DMS79 (cell line): ENCODE data around the gene LINC00305.
A peak's percentile ranks its signal among the peaks of the same experiment; 100 is the strongest.

Source experiments
- DNase-seq: peaks from one replicate; lab custom pipeline; 2025; lab: John Stamatoyannopoulos, UW

LINC00305 gene

DNA sequence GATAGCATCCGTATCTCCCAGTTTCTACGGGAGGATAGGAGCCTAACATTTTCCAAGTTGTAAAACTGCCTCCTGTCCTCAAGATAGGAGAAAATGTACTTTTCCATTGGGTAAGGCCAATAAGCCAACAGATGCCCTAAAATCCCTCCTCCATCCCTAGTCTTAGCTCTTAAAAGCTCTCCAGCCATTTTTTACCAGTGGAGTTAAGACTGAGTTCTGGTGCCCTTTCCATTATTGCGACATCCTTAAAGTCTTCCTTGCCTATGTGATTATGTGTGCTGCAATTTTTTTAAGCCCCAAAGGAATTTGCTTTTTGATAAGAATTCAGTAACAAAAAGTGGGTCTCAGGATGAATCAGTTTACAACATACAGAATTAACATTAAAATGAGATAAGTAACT is 33.0 kb downstream of the LINC00305 start:
- DNase-seq: no peak

- no peak for DNase-seq
Measured at GRCh38 chr18:64111950-64112349, 36.9 kb downstream of the LINC00305 start.

GRCh38 chr18:64110692-64111480 is 38.0 kb downstream of the LINC00305 start:
- peak; percentile 90 for DNase-seq

DNA sequence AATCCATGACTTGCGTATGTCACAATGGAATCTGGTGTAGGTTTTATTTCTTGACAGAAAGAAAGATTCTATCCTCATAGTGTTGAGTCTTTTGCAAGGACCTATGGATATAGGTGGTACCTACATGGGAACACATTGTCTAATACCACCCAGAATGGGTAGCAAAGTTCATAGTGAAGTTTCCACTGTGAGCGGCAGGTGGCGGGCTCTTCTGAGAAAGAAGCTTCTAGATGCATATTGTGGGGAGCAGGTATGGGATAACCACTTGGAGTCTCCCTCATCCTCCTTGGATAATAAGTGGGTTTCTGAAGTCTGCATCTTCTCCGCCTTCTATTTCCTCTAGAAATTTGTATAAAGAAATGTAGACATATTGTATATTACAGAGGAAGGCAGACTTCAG is 44.9 kb downstream of the LINC00305 start:
- no peak for DNase-seq

DNA sequence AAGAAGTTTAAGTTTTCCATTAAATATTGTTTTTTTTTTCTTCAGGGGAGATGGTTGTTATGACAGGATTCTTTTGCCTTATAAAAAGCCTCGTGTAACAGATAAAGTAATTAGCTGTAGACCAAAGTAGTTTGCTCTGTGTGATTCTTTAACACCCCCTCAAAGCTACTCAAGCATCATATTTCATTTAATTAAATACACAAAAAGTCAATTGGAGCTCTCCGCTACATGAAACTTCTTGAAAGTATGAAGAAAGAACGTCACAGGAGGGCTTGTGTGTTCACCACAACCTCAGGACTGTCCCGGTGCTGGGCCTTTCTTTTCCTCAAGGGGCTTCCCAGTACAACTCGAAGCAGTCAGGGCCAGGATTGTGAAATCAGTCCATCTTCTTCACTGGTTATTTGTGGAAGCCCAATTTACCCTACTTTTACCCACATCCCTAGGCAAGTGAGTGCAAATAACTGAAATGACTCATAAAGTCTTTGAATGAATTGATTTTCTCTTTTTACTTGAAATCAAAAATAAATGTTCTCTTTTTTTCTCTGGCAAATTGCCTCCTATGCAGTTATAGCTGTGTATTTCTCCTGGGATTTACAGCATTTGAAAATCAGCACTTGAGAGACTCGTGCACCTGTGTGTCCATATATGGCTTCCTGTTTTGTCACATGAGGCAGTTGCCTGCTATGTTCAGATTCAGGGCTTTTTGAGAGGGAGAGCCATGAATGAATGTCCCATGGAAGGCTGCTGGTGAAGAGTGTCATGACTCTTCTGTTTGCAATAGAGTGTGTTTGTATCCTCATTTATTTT is 48.6 kb downstream of the LINC00305 start:
- peak; percentile 18 for DNase-seq

GRCh38 chr18:64099244-64099643 is 49.6 kb downstream of the LINC00305 start:
- no peak for DNase-seq

GRCh38 chr18:64097497-64097896 is 51.4 kb downstream of the LINC00305 start:
- no peak for DNase-seq

DNA sequence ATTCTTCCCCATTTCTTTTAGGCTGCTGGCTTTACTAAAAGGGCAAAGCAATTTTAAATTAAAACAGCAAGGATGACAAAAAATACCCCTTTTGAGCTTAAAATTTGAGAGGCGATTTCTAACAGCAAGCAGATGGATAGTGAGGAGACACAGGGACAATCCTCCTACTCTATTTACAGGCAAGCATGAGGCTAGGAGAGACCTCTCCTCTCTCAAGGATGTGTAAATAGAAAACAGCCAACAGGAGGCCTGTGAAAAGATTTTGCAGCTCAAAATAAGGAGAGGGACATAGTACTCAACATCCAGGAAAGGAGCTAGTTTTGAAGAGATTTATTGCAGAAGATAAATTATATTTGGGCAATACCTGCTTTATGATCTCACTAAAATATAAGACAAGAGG is 53.8 kb downstream of the LINC00305 start:
- no peak for DNase-seq

- no peak for DNase-seq
Measured at GRCh38 chr18:64094210-64094609, 54.7 kb downstream of the LINC00305 start.

DNA sequence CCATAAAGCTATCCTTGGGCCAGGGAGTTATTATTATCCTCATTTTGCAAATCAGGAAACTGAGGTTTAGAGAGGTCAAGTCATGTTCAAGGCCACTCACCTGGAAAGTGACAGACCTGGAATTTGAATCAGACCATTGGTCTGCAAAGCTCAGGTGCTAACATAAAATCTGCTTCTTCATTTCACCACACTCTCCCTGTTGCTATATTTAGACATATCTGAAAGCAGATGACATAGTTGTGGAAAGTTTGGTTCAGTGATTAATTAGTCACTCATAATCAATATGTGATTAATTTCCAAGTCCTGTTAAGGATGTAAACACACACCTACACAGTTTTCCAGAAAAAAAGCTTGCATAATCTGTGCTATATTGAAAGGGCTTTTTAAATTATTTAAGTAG is 57.4 kb downstream of the LINC00305 start:
- no peak for DNase-seq

- DNase-seq: no peak
Measured at GRCh38 chr18:64090876-64091275, 58.0 kb downstream of the LINC00305 start.

DNA sequence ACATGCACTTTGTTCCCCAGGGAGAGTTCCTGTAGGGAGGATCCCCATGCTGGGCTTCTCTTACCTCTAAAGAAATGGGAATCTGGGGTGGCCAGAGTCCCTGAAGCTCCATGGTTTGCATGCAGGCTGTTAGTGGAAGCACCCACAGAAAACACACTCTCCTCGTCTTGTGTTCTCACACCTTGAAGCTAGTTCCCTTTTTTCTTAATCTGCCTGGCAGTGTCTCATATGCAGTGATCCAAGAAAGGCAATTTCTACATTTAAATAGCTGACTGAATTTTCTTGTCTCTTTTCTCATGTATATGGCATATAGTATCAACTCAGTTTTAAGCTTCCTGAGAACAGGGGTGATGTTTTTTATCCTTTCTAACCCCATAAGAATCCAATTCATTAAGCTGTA is 65.0 kb downstream of the LINC00305 start:
- DNase-seq: no peak

DNA sequence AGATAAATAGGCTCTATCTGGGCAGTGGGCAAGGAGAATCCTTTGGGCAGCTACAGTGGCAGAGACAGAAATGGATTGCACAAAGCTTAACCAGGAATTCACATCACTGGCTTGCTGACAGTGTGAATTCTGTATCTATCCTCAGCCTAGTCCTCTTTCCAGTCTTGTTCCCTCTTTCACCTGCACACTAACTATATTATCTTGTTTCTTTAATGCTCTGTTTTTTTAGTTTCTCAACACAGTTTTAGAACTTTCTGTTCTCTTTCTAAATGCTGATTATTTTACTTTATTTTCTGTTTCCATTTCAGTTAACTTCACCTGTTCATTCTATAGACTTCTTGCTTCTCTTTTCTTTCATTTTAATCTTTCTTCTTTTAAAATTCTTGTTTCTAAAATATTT is 66.4 kb downstream of the LINC00305 start:
- DNase-seq: no peak

- no peak for DNase-seq
Measured at GRCh38 chr18:64082054-64082453, 66.8 kb downstream of the LINC00305 start.

GRCh38 chr18:64073971-64074370 is 74.9 kb downstream of the LINC00305 start:
- DNase-seq: no peak

GRCh38 chr18:64055019-64055418 is 93.9 kb downstream of the LINC00305 start:
- DNase-seq: no peak

DNA sequence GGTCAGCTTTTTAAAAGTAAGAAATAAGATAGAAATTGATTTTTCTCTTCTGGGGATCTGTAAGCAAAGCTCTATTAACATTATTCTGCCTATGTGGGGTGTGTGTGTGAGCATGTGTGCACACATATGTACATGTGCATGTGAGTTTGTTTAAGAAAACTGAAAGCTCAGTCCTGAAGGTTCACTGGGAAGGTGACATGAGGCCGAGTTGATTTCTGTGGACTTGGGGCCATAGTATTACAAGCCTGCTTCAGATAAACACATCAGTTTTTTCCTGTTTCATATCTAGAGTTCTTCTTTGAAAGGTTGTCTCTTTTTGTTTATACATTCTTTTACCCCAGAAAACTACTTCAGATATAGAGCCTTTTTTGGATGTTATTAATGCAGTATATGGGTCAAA is 95.6 kb downstream of the LINC00305 start:
- no peak for DNase-seq

DNA sequence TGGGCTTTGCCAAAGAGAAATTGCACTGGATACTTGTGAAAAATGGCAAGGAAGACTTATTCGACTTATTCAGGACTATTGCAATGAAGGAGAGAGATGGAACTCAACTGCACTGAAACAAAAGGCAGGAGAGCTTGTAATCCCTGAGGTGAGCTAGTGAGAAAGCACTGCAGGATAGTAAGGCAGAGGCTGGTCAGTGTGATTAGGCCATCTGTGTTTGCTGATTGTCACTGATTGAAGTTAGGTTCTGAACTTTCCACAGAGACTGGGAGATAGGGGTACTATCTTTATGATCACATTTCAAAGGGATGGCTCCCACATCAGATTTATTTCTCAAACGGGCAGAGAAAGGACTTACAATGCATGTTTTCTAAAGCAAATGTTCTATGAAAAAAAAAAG is 96.1 kb downstream of the LINC00305 start:
- no peak for DNase-seq

GRCh38 chr18:64044616-64045015 is 104.3 kb downstream of the LINC00305 start:
- no peak for DNase-seq

GRCh38 chr18:64042728-64043358 is 106.0 kb downstream of the LINC00305 start:
- no peak for DNase-seq

- no peak for DNase-seq
Measured at GRCh38 chr18:64037812-64038414, 111.0 kb downstream of the LINC00305 start.

DNA sequence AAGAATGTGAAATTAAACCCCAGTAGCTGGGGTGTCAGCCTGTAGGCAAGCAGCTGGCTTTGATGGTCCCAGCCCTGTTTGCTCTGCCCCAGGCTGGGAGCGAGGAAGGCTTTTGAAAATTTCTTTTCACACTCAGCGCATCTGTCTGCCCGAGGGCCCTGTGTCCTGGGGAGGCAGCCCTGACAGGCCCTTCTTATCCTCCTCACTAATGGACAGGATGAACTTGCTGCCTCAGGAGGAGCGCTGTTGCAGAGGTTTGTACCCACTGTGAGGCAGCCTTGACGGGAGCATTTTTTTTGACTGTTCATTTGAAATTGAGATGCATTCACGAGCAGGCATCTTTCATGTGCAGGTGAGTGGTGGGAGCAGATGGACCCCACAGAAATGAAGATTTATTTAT is 116.6 kb downstream of the LINC00305 start:
- no peak for DNase-seq
